PFSK-1 (cell line): ENCODE data around the gene LRCH3.

Source experiments
- POLR2AphosphoS5 ChIP-seq: IDR thresholded peaks from 2 replicates; pipeline ENCODE4 v1.6.1; 2012; ENCODE audit warnings: low read depth, mild to moderate bottlenecking, control low read depth, low read length, moderate library complexity
- REST ChIP-seq, 2 experiments: IDR thresholded peaks; 2 replicates each; pipeline versions ENCODE4 v1.6.1 to v1.8.0; 2011 to 2012; ENCODE audit warnings: low read depth in 2 of 2, low read length in 2 of 2, control low read depth in 1 of 2, inconsistent platforms in 1 of 2, mild to moderate bottlenecking in 1 of 2, moderate library complexity in 1 of 2; ENCODE audit not compliant: insufficient read depth in 1 of 2
- SIN3A ChIP-seq: IDR thresholded peaks from 2 replicates; pipeline ENCODE4 v1.6.1; 2012; ENCODE audit warnings: mild to moderate bottlenecking, low read length, moderate library complexity, borderline replicate concordance; ENCODE audit not compliant: insufficient read depth
- TAF1 ChIP-seq: IDR thresholded peaks from 2 replicates; pipeline ENCODE4 v1.6.1; 2012; ENCODE audit warnings: low read length, control low read depth, borderline replicate concordance; ENCODE audit not compliant: insufficient read depth

GRCh38 chr3:197833930-197834715, 43.1 kb downstream of the LRCH3 start:
- TF ChIP-seq REST (IDR thresholded peaks at IDR 0.05; ENCODE audit: insufficient read depth in 1 of 2, low read depth in 2 of 2, low read length in 2 of 2) (no peak), POLR2AphosphoS5 (no peak), TAF1 (no peak), SIN3A (no peak)
